Measurements from ENCODE around the gene ANKRD31. TPM values are rescaled to one million over a fixed set of nuclear protein-coding genes. Genes with fewer than 3 reads are reported as not detected.
A peak's percentile ranks its signal among the peaks of the same experiment; 100 is the strongest.

Gene ANKRD31
- total RNA-seq, 4 donors from 2014 or later: 0.19 TPM; not detected in 3

- no peaks in the 10 kb centered on the region for H3K27me3 ChIP-seq
- peaks cover 0 to 21% (median 7%) of the 10 kb centered on the region in 4 donors for H3K4me1 ChIP-seq
- no peak for DNase-seq
- H3K4me3 ChIP-seq: no peak overlapping the region
- H3K36me3 ChIP-seq: no peaks in the 10 kb centered on the region
- H3K27ac ChIP-seq: no peak overlapping the region
- no peaks in the 10 kb centered on the region for H3K9me3 ChIP-seq
- TF ChIP-seq POLR2A (IDR thresholded peaks at IDR 0.05) (no peak), CTCF (IDR thresholded peaks at IDR 0.05) (no peak)
Measured at GRCh38 chr5:75055727-75056144, 180.9 kb downstream of the ANKRD31 start.

- Histone ChIP-seq H3K27ac (peak overlapping the region; percentile 83 to 96 (median 92)), H3K4me3 (peak overlapping the region; percentile 71 to 84 (median 78)), H3K9me3 (no peaks in the 10 kb centered on the region), H3K36me3 (no peaks in the 10 kb centered on the region), H3K4me1 (peaks cover 0 to 35% (median 7%) of the 10 kb centered on the region in 4 donors), H3K27me3 (no peaks in the 10 kb centered on the region)
- TF ChIP-seq CTCF (IDR thresholded peaks at IDR 0.05) (no peak), POLR2A (IDR thresholded peaks at IDR 0.05) (no peak)
- DNase-seq: peak in 1 of 3 donors; percentile 54
Measured at GRCh38 chr5:75054134-75054930, 182.3 kb downstream of the ANKRD31 start.

- H3K36me3 ChIP-seq: no peaks in the 10 kb centered on the region
- peak overlapping the region; percentile 71 to 84 (median 78) for H3K4me3 ChIP-seq
- H3K27me3 ChIP-seq: no peaks in the 10 kb centered on the region
- TF ChIP-seq POLR2A (IDR thresholded peaks at IDR 0.05): peak; percentile 73 to 82
- peak in 3 of 6 experiments; percentile 11 to 31 (median 15) for TF ChIP-seq CTCF (IDR thresholded peaks at IDR 0.05)
- H3K9me3 ChIP-seq: no peaks in the 10 kb centered on the region
- peaks cover 0 to 41% (median 7%) of the 10 kb centered on the region in 4 donors for H3K4me1 ChIP-seq
- H3K27ac ChIP-seq: peak overlapping the region; percentile 83 to 96 (median 92)
- DNase-seq: peak in 2 of 3 donors; percentile 78 to 87
Measured at GRCh38 chr5:75053304-75054133, 183.2 kb downstream of the ANKRD31 start.

DNA sequence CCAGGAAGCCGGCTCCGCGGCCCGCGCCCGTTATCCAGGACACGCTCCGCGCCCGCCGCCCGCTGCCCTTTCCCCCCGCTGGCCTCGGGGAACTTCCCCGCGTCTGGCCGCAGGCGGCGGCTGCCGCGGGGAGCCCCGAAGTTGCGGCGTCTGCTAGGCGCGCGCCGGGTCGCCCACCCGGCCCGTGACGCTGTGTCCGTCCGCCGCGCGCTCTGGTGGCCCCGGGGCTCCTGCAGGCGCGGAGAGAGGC, 183.7 kb downstream of the ANKRD31 start:
- Histone ChIP-seq H3K36me3 (no peaks in the 10 kb centered on the region), H3K9me3 (no peaks in the 10 kb centered on the region), H3K27ac (peak overlapping the region; percentile 83 to 96 (median 92)), H3K4me1 (peaks cover 0 to 46% (median 7%) of the 10 kb centered on the region in 4 donors), H3K27me3 (no peaks in the 10 kb centered on the region), H3K4me3 (peak overlapping the region; percentile 71 to 84 (median 78))
- TF ChIP-seq CTCF (IDR thresholded peaks at IDR 0.05) (peak in 3 of 6 experiments; percentile 28 to 33 (median 30)), POLR2A (IDR thresholded peaks at IDR 0.05) (no peak)
- DNase-seq: no peak

DNA sequence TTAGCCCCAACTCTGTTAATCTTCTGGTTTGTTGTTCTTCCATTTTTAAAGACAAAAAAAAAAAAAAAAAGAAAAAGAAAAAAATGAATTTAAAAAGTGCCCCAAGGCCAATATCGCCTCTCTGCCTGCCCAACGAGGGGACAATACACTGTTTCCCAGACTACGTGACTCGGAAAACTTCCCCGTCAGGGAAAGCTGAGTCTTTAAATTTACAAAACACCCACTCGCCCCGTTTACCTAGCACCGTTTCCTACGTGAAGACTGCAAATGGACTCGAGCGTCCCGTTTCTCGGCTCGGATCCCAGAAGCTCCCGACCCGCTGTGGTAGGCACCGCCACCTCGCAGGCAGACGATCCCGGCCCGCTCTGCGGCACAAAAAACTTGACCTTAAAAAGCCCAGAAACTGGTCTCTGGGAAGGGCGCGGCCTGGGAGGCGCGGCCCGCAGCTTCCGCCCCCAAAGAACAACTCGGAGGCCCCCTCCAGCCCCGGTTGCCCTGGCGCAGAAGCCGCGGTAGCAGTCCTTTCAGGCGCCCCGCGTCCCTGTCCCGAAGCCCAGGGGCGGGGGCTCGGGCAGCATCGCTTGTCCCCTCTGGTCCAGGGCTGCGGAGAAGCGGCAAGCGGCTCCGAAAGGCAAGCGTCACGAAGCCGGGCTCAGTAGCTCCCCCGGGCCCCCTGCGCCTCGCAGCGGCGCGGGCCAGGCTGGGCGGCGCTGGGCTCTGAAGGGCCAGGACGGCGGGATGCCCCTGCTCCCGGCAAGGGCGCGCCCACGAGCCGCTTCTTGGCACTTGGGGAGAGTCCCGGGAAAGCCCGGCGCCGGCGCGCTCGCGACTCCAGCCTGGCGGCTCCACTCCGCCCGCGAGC, 184.3 kb downstream of the ANKRD31 start, which contains the start of gene GCNT4:
Gene GCNT4 (minus strand): TSS at position 367 of the 862 bp plus-strand sequence. CDS start 22,521 bp downstream, outside the sequence.
- TF ChIP-seq POLR2A (IDR thresholded peaks at IDR 0.05): no peak
- no peak for TF ChIP-seq CTCF (IDR thresholded peaks at IDR 0.05)
- no peaks in the 10 kb centered on the region for H3K9me3 ChIP-seq
- peak in 2 of 3 donors; percentile 63 to 72 for DNase-seq

More for the DNA sequence above, 184.3 kb downstream of the ANKRD31 start, which contains the start of gene GCNT4:
- Histone ChIP-seq H3K27ac (peak within 1 kb of the TSS; percentile 83 to 96 (median 92)), H3K4me3 (peak within 1 kb of the TSS; percentile 71 to 84 (median 78)), H3K4me1 (peaks cover 0 to 46% (median 7%) of the 10 kb centered on the region in 4 donors), H3K27me3 (no peaks in the 10 kb centered on the region), H3K36me3 (no peaks in the 10 kb centered on the region)
